HCT116 (cell line): Measurements from ENCODE around the gene SLC2A5.

Source experiments
- CEBPB ChIP-seq: IDR thresholded peaks from 2 replicates; pipeline ENCODE4 v1.6.1; 2012; ENCODE audit warnings: low read depth
- CTCF ChIP-seq, 3 experiments: fragments of 200-600 bp in 1 of 3; sonication (generic) in 1 of 3; IDR thresholded peaks in 2 of 3; conservative IDR thresholded peaks in 1 of 3; 2 replicates each; pipeline ENCODE4 v1.5.1; 2012 to 2017; ENCODE audit warnings: low read depth in 2 of 3, low read length in 2 of 3, antibody characterized with exemption in 1 of 3, borderline replicate concordance in 1 of 3, control low read depth in 1 of 3, mild to moderate bottlenecking in 1 of 3, mixed read lengths in 1 of 3, mixed run types in 1 of 3, moderate library complexity in 1 of 3; ENCODE audit not compliant: insufficient read depth in 1 of 3
- EZH2 ChIP-seq: fragments of 200-600 bp; sonication (generic); IDR thresholded peaks from 2 replicates; pipeline ENCODE4 v1.6.1; 2017; ENCODE audit warnings: antibody characterized with exemption, mixed run types
- JUND ChIP-seq: IDR thresholded peaks from 2 replicates; pipeline ENCODE4 v1.6.1; 2012
- POLR2A ChIP-seq: IDR thresholded peaks from 2 replicates; pipeline ENCODE4 v1.7.0; 2011; ENCODE audit warnings: borderline replicate concordance; ENCODE audit not compliant: insufficient read depth, insufficient read length; ENCODE audit errors: extremely low read depth
- POLR2AphosphoS5 ChIP-seq: IDR thresholded peaks from 2 replicates; pipeline ENCODE4 v1.6.1; 2011; ENCODE audit warnings: mild to moderate bottlenecking, low read depth, low read length, moderate library complexity

GRCh38 chr1:9041116-9041779 is 28.2 kb downstream of the SLC2A5 start:
- no peak for TF ChIP-seq CTCF (IDR thresholded peaks at IDR 0.05 in 2 of 3, conservative IDR thresholded peaks at IDR 0.05 in 1 of 3; ENCODE audit: borderline replicate concordance in 1 of 3, insufficient read depth in 1 of 3, low read depth in 2 of 3, low read length in 2 of 3)
- TF ChIP-seq EZH2: no peak
- TF ChIP-seq CEBPB: no peak
- no peak for TF ChIP-seq POLR2A
- TF ChIP-seq POLR2AphosphoS5: no peak
- no peak for TF ChIP-seq JUND
